Hepatocyte (in vitro differentiated cells): ENCODE data around the gene BLOC1S1.

Experiments used
- CTCF ChIP-seq: fragments of 200-600 bp; sonication (generic); IDR thresholded peaks from 2 replicates; pipeline ENCODE4 v1.5.1; 2016; ENCODE audit warnings: antibody characterized with exemption, mild to moderate bottlenecking; ENCODE audit not compliant: poor library complexity
- EZH2 ChIP-seq: fragments of 200-600 bp; sonication (generic); IDR thresholded peaks from 2 replicates; pipeline ENCODE4 v1.6.1; 2016; ENCODE audit warnings: antibody characterized with exemption, mild to moderate bottlenecking, borderline replicate concordance
- EZH2phosphoT487 ChIP-seq: fragments of 200-600 bp; sonication (generic); IDR thresholded peaks from one replicate; pipeline ENCODE4 v1.6.1; 2018; ENCODE audit warnings: antibody characterized with exemption, mild to moderate bottlenecking, low read depth, moderate library complexity; ENCODE audit not compliant: unreplicated experiment, severe bottlenecking

GRCh38 chr12:55742719-55743405, 27.0 kb downstream of the BLOC1S1 start, which contains the start of gene GDF11:
- TF ChIP-seq EZH2 (no peak), CTCF (no peak), EZH2phosphoT487 (no peak)
